GM19043 (cell line): Measurements from ENCODE around the gene NFKB1.
"Not testable (repeated sequence)": the region's sequence is repeated elsewhere in the genome, so short reads cannot be mapped to it uniquely, and the experiment has no call there.

Source experiments
- ATAC-seq: cut with Tn5 transposase; IDR thresholded peaks from one replicate; pipeline ENCODE4 v1.9.1; 2021; ENCODE audit warnings: low read depth; ENCODE audit not compliant: unreplicated experiment

NFKB1 gene

GRCh38 chr4:102594000-102594399, 92.8 kb downstream of the NFKB1 start:
- ATAC-seq, result no peak

- no peak for ATAC-seq
These were observed 95.4 kb downstream of the NFKB1 start for GRCh38 chr4:102596532-102596931.

GRCh38 chr4:102598086-102598761, 97.1 kb downstream of the NFKB1 start:
- peak; percentile 88 for ATAC-seq

- peak; percentile 31 for ATAC-seq
These were observed 97.7 kb downstream of the NFKB1 start for GRCh38 chr4:102598762-102599374.

GRCh38 chr4:102599455-102599854, 98.3 kb downstream of the NFKB1 start:
- ATAC-seq, result no peak

- no peak for ATAC-seq
These were observed 98.7 kb downstream of the NFKB1 start for GRCh38 chr4:102599886-102600285.

- ATAC-seq, result no peak
These were observed 99.5 kb downstream of the NFKB1 start for GRCh38 chr4:102600689-102601088.

GRCh38 chr4:102601586-102602227, 100.5 kb downstream of the NFKB1 start:
- ATAC-seq, result no peak

- ATAC-seq, result no peak
These were observed 103.2 kb downstream of the NFKB1 start for GRCh38 chr4:102604222-102604940.

GRCh38 chr4:102606261-102606660, 105.1 kb downstream of the NFKB1 start:
- ATAC-seq, result no peak

GRCh38 chr4:102606846-102607450, 105.8 kb downstream of the NFKB1 start:
- no peak for ATAC-seq

- ATAC-seq, result no peak
These were observed 107.0 kb downstream of the NFKB1 start for GRCh38 chr4:102608190-102608589.

GRCh38 chr4:102610007-102610406, 108.8 kb downstream of the NFKB1 start:
- no peak for ATAC-seq

- no peak for ATAC-seq
These were observed 109.3 kb downstream of the NFKB1 start for GRCh38 chr4:102610476-102610875.

- ATAC-seq, result no peak
These were observed 111.1 kb downstream of the NFKB1 start for GRCh38 chr4:102612210-102612609.

- ATAC-seq, result no peak
These were observed 111.7 kb downstream of the NFKB1 start for GRCh38 chr4:102612824-102613366.

GRCh38 chr4:102614801-102615200, 113.6 kb downstream of the NFKB1 start:
- ATAC-seq, result no peak

- no peak for ATAC-seq
These were observed 115.5 kb downstream of the NFKB1 start for GRCh38 chr4:102616636-102617035.

GRCh38 chr4:102619021-102619420, 117.9 kb downstream of the NFKB1 start:
- not testable (repeated sequence) for ATAC-seq

GRCh38 chr4:102619776-102620631, 118.8 kb downstream of the NFKB1 start:
- not testable (repeated sequence) for ATAC-seq
